Measurements from ENCODE around the gene SLC22A17. TPM values are rescaled to one million over a fixed set of nuclear protein-coding genes. Genes with fewer than 3 reads are reported as not detected.

The SLC22A17 gene
- total RNA-seq, 1 donor from 2014 or later: 49.0 TPM

DNA sequence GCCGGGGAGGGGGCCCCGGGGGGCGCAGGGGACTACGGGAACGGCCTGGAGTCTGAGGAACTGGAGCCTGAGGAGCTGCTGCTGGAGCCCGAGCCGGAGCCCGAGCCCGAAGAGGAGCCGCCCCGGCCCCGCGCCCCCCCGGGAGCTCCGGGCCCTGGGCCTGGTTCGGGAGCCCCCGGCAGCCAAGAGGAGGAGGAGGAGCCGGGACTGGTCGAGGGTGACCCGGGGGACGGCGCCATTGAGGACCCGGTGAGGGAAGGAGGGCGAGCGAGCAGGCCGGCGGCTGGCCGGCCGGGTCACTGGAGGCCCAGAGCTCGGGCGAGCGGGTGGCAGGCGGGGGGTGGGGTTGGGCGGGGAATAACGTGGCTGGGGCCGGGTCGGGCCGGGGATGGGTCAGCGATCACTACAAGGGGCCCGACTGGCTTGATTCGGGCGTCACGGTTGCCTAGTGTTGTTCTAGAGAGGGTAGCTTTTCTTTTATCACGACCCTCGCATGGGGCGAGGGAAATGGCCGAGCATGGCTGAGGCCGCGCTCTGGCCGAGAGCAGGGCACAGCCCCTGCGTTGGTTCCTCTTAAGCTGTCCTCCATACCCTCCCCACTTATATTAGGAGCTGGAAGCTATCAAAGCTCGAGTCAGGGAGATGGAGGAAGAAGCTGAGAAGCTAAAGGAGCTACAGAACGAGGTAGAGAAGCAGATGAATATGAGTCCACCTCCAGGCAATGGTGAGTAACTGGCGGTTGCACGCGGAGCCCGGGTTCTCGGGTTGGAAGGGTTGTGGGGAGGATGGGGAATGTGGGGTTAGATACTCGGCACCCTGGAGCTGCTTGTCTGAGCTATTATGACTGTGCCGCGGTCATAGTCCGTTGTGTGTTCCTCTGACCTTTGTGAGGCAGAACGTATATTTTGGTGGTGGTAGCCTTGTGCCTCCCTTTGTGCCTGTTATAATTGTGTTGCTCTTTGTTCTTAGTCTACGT is 30.8 kb downstream of the SLC22A17 start:
- TF ChIP-seq CTCF (IDR thresholded peaks at IDR 0.05; ENCODE audit: unreplicated experiment): no peak
- Mint-ChIP-seq H3K27ac (peak overlapping the region; percentile 97), H3K4me3 (peak overlapping the region; percentile 96), H3K36me3 (peaks cover 16% of the 10 kb centered on the region), H3K4me1 (peaks cover 30% of the 10 kb centered on the region), H3K27me3 (ENCODE audit: low read depth) (no peaks in the 10 kb centered on the region), H3K9me3 (no peaks in the 10 kb centered on the region)
- DNase-seq (ENCODE audit: low spot score in 2 of 2, unreplicated experiment in 2 of 2): no peak

DNA sequence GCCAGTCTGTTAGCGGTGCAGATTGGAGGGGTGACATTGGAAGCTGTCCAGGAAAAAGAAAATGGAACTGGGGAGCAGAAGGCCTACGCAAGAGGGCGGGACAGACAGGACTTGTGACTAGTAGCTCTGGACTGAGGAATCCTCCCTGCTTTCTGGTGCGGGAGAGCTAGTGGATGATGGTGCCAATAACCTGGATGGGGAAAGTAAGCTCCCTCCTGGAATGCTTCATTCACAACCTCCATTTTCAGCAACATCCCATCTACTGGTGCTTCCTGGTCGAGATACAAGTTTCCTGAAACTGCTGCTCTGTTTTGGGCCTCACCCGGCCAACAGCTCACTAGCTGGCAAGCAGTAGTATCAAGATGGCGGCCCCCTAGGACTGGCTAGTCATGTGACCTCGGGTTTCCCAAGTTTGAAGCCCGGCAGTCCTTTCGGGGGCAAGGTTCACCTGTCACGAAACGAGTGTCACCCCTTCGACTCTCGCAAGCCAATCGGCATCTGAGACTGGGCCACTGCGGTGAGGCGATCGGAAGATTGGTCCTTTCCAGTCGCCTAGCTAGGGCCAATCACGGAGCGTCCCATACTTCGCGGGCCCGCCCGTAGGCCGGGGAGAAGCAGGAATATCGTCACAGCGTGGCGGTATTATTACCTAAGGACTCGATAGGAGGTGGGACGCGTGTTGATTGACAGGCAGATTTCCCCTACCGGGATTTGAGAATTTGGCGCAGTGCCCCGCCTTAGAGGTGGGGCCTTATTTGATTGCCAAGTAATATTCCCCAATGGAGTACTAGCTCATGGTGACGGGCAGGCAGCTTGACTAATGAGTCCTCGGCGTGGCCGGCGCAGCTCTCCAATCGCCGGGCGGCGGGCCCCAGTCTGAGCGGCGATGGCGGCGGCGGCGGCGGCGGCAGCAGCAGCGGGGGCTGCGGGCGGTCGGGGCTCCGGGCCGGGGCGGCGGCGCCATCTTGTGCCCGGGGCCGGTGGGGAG is 31.8 kb downstream of the SLC22A17 start, which contains the start of gene PABPN1:
PABPN1 (plus strand) TSS at position 874 of the 988 bp plus-strand sequence; CDS start at position 887, 13 bp downstream.
- H3K36me3 Mint-ChIP-seq: peaks cover 16% of the 10 kb centered on the region
- peaks cover 28% of the 10 kb centered on the region for H3K4me1 Mint-ChIP-seq
- peak within 1 kb of the TSS; percentile 99 for H3K27ac Mint-ChIP-seq
- peak; percentile 98 to 99 for DNase-seq (ENCODE audit: low spot score in 2 of 2, unreplicated experiment in 2 of 2)
- no peak for TF ChIP-seq CTCF (IDR thresholded peaks at IDR 0.05; ENCODE audit: unreplicated experiment)
- H3K4me3 Mint-ChIP-seq: peak within 1 kb of the TSS; percentile 96
- H3K27me3 Mint-ChIP-seq (ENCODE audit: low read depth): no peaks in the 10 kb centered on the region
- H3K9me3 Mint-ChIP-seq: no peaks in the 10 kb centered on the region

DNA sequence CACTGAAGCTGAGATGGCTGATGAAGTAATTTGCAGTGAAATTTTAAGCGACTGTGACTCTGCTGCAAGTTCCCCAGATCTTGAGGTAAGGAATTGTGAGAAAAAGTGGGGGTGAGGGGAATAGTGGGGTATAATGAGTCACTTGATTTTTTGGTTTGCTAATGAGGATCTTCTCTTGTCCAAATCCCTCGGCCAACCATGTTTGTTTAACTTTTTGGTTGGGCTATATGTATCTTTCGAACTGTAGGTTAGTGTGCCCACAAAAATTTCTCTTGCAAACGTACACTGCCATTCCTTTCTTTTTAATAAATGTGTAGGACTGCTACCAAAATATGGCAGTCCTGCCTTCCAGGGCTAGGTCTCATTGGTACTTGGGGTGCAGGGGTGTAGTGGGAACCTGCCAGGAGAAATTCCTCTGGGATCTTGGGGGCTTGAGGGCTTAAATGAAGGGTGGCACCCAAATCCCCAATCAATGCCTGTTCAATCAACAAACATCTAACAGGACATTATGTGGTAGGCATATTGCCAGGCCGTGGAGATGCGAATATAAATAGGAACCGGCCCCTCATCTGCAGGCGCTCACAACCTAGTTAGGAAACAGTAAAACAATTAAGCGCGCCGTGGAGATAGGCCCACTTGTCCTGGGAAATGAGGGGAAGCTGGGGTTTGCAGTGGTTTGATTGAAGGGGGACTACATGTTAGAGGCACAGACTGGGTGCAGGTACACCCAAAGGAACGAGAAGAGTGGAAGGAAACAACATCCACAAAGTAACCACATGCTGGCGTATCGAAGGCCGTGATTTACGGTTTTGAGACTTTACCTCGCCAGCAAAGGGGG is 32.7 kb downstream of the SLC22A17 start:
- H3K4me3 Mint-ChIP-seq: peak overlapping the region; percentile 96
- no peaks in the 10 kb centered on the region for H3K9me3 Mint-ChIP-seq
- peak overlapping the region; percentile 99 for H3K27ac Mint-ChIP-seq
- H3K27me3 Mint-ChIP-seq (ENCODE audit: low read depth): no peaks in the 10 kb centered on the region
- peaks cover 17% of the 10 kb centered on the region for H3K36me3 Mint-ChIP-seq
- TF ChIP-seq CTCF (IDR thresholded peaks at IDR 0.05; ENCODE audit: unreplicated experiment): no peak
- no peak for DNase-seq (ENCODE audit: low spot score in 2 of 2, unreplicated experiment in 2 of 2)
- peaks cover 28% of the 10 kb centered on the region for H3K4me1 Mint-ChIP-seq

- Mint-ChIP-seq H3K4me1 (peaks cover 13% of the 10 kb centered on the region), H3K27ac (no peak overlapping the region), H3K36me3 (peaks cover 13% of the 10 kb centered on the region), H3K4me3 (no peak overlapping the region), H3K9me3 (no peaks in the 10 kb centered on the region), H3K27me3 (ENCODE audit: low read depth) (no peaks in the 10 kb centered on the region)
- no peak for TF ChIP-seq CTCF (IDR thresholded peaks at IDR 0.05; ENCODE audit: unreplicated experiment)
- no peak for DNase-seq (ENCODE audit: low spot score in 2 of 2, unreplicated experiment in 2 of 2)
Observed at GRCh38 chr14:23316300-23316699, 36.4 kb downstream of the SLC22A17 start.

DNA sequence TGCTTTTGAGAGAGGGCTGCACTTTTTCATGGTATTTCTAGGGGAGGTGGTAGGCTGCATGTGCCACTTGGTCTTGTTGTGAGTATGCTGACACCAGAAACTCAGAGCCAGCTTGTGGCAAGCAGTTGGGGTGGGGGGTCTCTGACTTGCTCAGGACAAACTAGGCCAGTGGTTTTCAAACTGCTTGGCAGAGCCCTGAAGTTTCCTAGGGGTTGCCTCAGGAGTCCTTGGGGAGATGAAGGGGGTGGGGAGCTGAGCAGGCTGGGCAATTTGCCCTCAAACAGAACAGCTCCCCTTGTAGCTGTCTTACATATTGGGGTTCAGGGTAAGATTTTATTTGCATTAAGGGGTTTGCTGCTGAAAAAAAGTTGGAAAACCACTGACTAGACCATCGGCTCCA is 42.1 kb downstream of the SLC22A17 start:
- peaks cover 31% of the 10 kb centered on the region for H3K4me1 Mint-ChIP-seq
- TF ChIP-seq CTCF (IDR thresholded peaks at IDR 0.05; ENCODE audit: unreplicated experiment): no peak
- H3K4me3 Mint-ChIP-seq: no peak overlapping the region
- H3K27ac Mint-ChIP-seq: no peak overlapping the region
- H3K27me3 Mint-ChIP-seq (ENCODE audit: low read depth): no peaks in the 10 kb centered on the region
- H3K36me3 Mint-ChIP-seq: peaks cover 11% of the 10 kb centered on the region
- no peaks in the 10 kb centered on the region for H3K9me3 Mint-ChIP-seq
- DNase-seq (ENCODE audit: low spot score in 2 of 2, unreplicated experiment in 2 of 2): no peak

All from mesothelial cell of epicardium (in vitro differentiated cells).